K562 (cell line): ENCODE measurements around the gene ITGAL. TPM values are rescaled to one million over a fixed set of nuclear protein-coding genes. Genes with fewer than 3 reads are reported as not detected.
A peak's percentile ranks its signal among the peaks of the same experiment; 100 is the strongest.

ENCODE experiments used
- CBFA2T3 ChIP-seq: fragments of 450-650 bp; IDR thresholded peaks from 2 replicates; pipeline ENCODE4 v1.6.1; 2017
- DLX4 ChIP-seq: fragments of 250-450 bp; sonication (Bioruptor Pico); IDR thresholded peaks from 2 replicates; pipeline ENCODE4 v1.6.1; 2021; ENCODE audit warnings: mild to moderate bottlenecking
- FOSL1 ChIP-seq: fragments of 200-800 bp; sonication (Bioruptor generic); conservative IDR thresholded peaks from 2 replicates; pipeline ENCODE4 v1.6.1; 2016; ENCODE audit warnings: missing genetic modification characterization, missing compliant biosample characterization
- GTF3C2 ChIP-seq: IDR thresholded peaks from 3 replicates; pipeline ENCODE4 v1.6.1; 2011; ENCODE audit warnings: borderline replicate concordance, mild to moderate bottlenecking, moderate library complexity; ENCODE audit not compliant: insufficient read length; ENCODE audit errors: extremely low read depth
- HMG20A ChIP-seq: fragments of 450-650 bp; formaldehyde crosslinking; conservative IDR thresholded peaks from 2 replicates; pipeline ENCODE4 v1.4.0; 2020; ENCODE audit warnings: mild to moderate bottlenecking, mixed read lengths
- MAFF ChIP-seq: IDR thresholded peaks from 2 replicates; pipeline ENCODE4 v1.6.1; 2012; ENCODE audit warnings: low read length, improper control_type of control experiment
- MEF2D ChIP-seq: conservative IDR thresholded peaks from 2 replicates; pipeline ENCODE4 v1.6.1; 2016; ENCODE audit warnings: low read depth, missing genetic modification characterization, missing compliant biosample characterization
- MTA2 ChIP-seq: fragments of 450-650 bp; IDR thresholded peaks from 2 replicates; pipeline ENCODE4 v1.6.1; 2016; ENCODE audit warnings: low read depth
- NCOA4 ChIP-seq: fragments of 450-650 bp; IDR thresholded peaks from 2 replicates; pipeline ENCODE4 v1.6.1; 2018; ENCODE audit warnings: mild to moderate bottlenecking; ENCODE audit not compliant: partially characterized antibody
- PHB ChIP-seq: fragments of 250-450 bp; sonication (Bioruptor Pico); IDR thresholded peaks from 2 replicates; pipeline ENCODE4 v1.5.0; 2021
- PKNOX1 ChIP-seq: fragments of 450-650 bp; IDR thresholded peaks from 2 replicates; pipeline ENCODE4 v1.6.1; 2016
- POLR2H ChIP-seq: IDR thresholded peaks from 2 replicates; pipeline ENCODE4 v1.6.1; 2016; ENCODE audit warnings: missing genetic modification characterization, low read depth, mild to moderate bottlenecking, control low read depth, missing compliant biosample characterization, moderate library complexity
- RNF2 ChIP-seq: sonication (generic); IDR thresholded peaks from 2 replicates; pipeline ENCODE4 v1.6.1; 2016
- RREB1 ChIP-seq: fragments of 250-450 bp; sonication (Bioruptor Pico); IDR thresholded peaks from 2 replicates; pipeline ENCODE4 v1.4.0; 2020
- SIX5 ChIP-seq, 2 experiments: IDR thresholded peaks; 2 replicates each; pipeline ENCODE4 v1.6.1; 2011; ENCODE audit warnings: low read length in 2 of 2, borderline replicate concordance in 1 of 2, low read depth in 1 of 2, mild to moderate bottlenecking in 1 of 2, moderate library complexity in 1 of 2; ENCODE audit not compliant: insufficient read depth in 1 of 2
- SMARCA4 ChIP-seq: fragments of 450-650 bp; IDR thresholded peaks from 2 replicates; pipeline ENCODE4 v1.6.1; 2016
- TAL1 ChIP-seq: fragments of 450-650 bp; IDR thresholded peaks from 2 replicates; pipeline ENCODE4 v1.6.1; 2016; ENCODE audit warnings: mild to moderate bottlenecking
- TRIM28 ChIP-seq: fragments of 450-650 bp; IDR thresholded peaks from 2 replicates; pipeline ENCODE4 v1.6.1; 2017
- YBX1 ChIP-seq: fragments of 450-650 bp; IDR thresholded peaks from 2 replicates; pipeline ENCODE4 v1.7.1; 2016; ENCODE audit warnings: mild to moderate bottlenecking
- ZFP1 ChIP-seq: fragments of 450-650 bp; formaldehyde crosslinking; IDR thresholded peaks from 2 replicates; pipeline ENCODE4 v1.4.0; 2020; ENCODE audit warnings: mild to moderate bottlenecking, mixed read lengths
- ZFX ChIP-seq: sonication (generic); formaldehyde crosslinking; IDR thresholded peaks from 2 replicates; pipeline ENCODE4 v1.8.0; 2022; ENCODE audit warnings: mild to moderate bottlenecking, missing genetic modification reagents, moderate library complexity
- ZNF140 ChIP-seq: fragments of 250-450 bp; sonication (Bioruptor Pico); IDR thresholded peaks from 2 replicates; pipeline ENCODE4 v1.8.0; 2021; ENCODE audit warnings: moderate library complexity, mild to moderate bottlenecking, inconsistent platforms
- ZNF717 ChIP-seq: fragments of 250-450 bp; sonication (Bioruptor Pico); IDR thresholded peaks from 2 replicates; pipeline ENCODE4 v1.5.0; 2021
- polyA plus RNA-seq, 8 experiments: library from polyadenylated mRNA; depleted of rRNA in 4 of 8; stranded (reverse) in 5 of 8; unstranded in 3 of 8; fragments of >200 nt; fragmentation: Nextera tagmentation in 2 of 8; fragmentation: Illumina TruSeq in 1 of 8; extraction: Ambion mirVana in 2 of 8; extraction: Trizol in 1 of 8; gene quantifications; 2 replicates each; pipeline versions ENCODE4 v1.2.1 to v1.2.3, GENCODE V29; 2011 to 2014; ENCODE audit warnings: inconsistent platforms in 1 of 8, missing spikeins in 1 of 8
- total RNA-seq, 7 experiments: library from RNA; depleted of rRNA in 6 of 7; stranded (reverse); fragments of >200 nt in 6 of 7; fragmentation: Illumina TruSeq in 2 of 7; extraction: Trizol in 2 of 7; gene quantifications; 2 replicates each; pipeline versions ENCODE4 v1.2.1 to v1.2.3, GENCODE V29; 2011 to 2021; ENCODE audit warnings: low replicate concordance in 1 of 7

ITGAL gene
- total and polyA plus RNA-seq, 9 of the 15 experiments (the other 6 are each of a cell fraction or from before 2014, with no cell fraction given) = 0.01 to 0.53 TPM; not detected in 7

GRCh38 chr16:30535777-30536190 is 63.2 kb downstream of the ITGAL start (continued):
- TF ChIP-seq PKNOX1 (no peak), MEF2D (tag) (no peak), RNF2 (no peak), GTF3C2 (no peak), YBX1 (no peak), ZFX (CRISPR knock-in tag) (peak; percentile 90), ZNF140 (CRISPR knock-in tag) (no peak), FOSL1 (tag) (no peak; the same call in 1 of the 2 replicates), MTA2 (no peak), ZFP1 (CRISPR knock-in tag) (no peak), ZNF717 (no peak), MAFF (no peak), HMG20A (CRISPR knock-in tag) (no peak), DLX4 (CRISPR knock-in tag) (no peak), TRIM28 (no peak), NCOA4 (no peak), POLR2H (tag) (no peak), TAL1 (no peak), SMARCA4 (no peak), PHB (CRISPR knock-in tag) (no peak), RREB1 (CRISPR knock-in tag) (no peak), SIX5 (IDR thresholded peaks at IDR 0.05; ENCODE audit: borderline replicate concordance in 1 of 2, insufficient read depth in 1 of 2, low read depth in 1 of 2, low read length in 2 of 2) (no peak), CBFA2T3 (no peak)
